CD4-positive, alpha-beta T cell treated with Interleukin-1 beta for 1 hour (primary cell): ENCODE measurements around the gene RAB18.
"Not testable (repeated sequence)": the region's sequence is repeated elsewhere in the genome, so short reads cannot be mapped to it uniquely, and the experiment has no call there.

Source experiments
- DNase-seq, 2 donors: peaks; one replicate each; pipeline ENCODE4 v3.0.0-alpha.2; 2020 to 2022

RAB18 gene

DNA sequence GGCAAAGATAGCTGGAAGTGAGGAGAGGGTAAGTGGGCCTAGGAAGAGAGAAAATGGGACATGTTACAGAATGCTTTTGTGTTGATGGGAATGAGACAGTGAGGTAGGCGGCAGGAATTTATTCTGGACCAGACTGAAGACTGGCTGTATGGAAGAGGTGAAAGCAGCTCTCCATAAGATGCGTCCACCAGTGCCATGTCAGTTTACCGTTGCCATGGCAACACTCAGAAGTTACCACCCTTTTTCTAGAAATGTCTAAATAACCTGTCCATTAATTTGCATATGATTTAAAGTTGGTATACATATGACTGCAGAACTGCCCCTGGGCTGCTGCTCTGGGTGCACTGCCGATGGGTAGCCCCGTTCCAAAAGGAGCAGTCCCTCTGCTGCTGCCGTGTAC is 46.7 kb downstream of the RAB18 start:
- no peak for DNase-seq

DNA sequence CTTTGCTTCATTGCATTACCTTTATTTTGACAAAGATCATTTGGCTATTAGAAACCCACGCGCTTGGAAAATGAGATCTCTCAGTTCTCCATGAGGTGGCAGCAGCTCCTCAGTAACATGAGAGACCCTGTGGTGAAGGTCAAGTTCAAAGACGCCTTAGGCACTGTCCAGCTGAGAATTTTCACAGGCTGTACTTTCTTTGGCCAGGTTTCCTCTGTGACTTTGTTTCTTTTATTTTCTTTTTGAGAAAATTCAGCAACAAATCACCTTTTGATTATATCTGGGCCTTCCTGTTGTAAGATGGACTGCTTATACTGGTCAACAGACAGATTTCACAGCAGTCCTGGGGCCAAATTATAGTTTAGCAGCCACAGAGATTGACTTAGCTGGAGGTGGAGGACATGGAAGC is 54.5 kb downstream of the RAB18 start:
- DNase-seq, result peak; percentile 31 to 54

DNA sequence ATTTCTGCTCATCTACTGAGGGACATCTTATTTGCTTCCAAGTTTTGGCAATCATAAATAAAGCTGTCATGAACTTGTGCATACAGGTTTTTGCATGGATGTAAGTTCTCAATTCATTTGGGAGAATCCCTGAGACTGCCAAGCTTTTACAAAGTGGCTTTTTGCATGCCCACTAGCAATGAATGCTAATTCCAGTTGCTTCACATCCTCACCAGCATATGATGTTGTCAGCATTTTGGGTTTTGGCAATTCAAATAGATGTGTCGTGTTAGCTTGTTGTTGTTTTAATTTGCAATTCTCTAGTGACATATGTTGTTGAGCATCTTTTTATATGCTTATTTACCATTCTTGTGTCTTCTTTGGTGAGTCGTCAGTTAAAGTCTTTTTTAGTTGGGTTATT is 57.2 kb downstream of the RAB18 start:
- DNase-seq, result no peak

DNA sequence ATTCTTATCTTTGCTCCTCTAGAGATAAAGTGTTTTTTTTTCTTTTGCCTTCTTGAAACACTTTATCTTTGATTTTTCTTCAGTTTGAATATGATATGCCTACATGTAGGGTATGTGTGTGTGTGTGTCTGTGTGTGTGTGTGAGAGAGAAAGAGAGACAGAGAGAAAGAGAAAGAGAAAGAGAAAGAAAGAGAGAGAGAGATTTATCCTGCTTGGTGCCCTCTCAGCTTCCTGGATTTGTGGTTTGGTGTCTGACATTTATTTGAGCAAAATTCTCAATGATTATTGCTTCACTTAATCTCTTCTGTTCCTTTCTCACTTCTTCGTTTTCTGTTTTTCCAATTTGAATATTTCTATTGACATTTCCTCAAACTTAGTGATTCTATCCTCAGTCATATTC is 60.3 kb downstream of the RAB18 start:
- peak in 1 of 2 donors; percentile 16 for DNase-seq

DNA sequence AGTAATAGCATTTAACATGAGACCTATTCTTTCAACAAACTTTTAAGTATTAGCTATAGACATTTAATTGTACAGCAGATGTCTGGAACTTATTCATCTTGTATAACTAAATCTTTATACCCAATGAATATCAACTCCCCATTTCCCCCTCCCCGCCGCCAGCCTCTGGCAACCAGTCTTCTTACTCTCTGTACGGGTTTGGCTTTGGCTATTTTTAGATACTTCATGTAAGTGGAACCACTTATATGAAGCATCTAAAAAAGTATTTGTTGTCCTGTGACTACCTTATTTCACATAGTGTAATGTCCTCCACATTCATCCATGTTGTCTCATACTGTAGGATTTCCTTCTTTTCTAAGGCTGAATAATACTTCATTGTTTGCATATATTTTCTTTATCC is 60.8 kb downstream of the RAB18 start:
- DNase-seq, result no peak

DNA sequence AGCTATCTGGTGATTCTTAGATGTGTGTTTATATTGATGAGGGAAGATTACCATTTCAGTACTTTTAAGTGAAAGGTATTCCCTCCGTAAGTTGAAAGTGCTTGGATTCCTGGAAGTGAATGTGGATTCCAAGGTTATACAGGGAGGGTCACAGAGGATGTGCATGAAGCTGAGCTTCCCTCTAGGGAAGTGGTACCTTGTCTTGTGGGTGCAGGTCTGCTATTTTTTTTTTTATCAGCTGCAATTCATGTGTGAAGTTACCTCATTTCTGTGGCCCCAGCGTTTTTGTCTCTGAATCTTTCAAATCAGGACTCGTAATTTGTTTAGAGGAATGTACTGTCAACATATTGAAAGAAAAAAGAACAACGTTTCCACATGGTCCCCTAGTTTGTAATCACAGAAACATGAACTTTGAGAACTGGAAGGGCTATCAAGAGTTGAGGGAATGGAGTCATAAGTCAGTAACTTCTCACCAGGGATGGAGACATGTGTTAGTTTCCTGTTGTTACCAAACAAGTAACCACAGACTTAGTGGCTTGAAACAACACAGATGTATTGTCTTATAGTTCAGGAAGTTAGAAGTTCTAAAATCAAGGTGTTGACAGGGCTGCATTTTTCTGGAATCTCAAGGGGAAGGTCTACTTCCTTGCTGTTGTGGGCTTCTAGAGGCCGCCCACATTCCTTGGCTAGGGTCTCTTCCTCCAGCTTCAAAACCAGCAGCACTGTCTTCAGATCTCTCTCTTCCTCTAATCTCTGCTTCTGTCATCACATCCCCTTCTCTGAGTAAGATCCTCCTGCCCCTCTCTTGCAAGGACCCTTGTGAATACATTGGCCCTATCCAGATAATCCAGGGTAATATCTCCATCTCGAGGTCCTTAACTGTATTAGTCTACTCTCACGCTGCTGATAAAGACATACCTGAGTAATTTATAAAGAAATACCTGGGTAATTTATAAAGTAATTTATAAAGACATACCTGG is 64.4 kb downstream of the RAB18 start:
- DNase-seq, result peak in 1 of 2 donors; percentile 13

DNA sequence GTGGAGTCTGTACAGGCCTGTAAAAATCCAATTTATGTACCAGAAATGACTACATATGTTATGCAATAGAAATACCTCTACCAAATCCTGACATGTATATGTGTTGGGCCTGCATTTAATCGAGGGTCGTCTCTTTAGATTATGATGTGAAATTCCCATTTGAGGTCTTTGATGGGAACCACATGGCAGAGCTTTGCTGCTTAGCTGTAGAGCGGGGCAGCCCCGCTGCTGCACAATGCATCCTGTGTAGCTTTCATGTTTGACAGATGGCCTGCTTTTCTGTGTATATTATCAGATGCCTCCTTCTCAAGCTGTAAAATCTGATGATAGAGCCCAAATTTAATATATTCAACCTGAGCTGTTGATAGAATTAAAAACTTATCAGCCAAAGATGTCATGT is 65.8 kb downstream of the RAB18 start:
- DNase-seq, result no peak

DNA sequence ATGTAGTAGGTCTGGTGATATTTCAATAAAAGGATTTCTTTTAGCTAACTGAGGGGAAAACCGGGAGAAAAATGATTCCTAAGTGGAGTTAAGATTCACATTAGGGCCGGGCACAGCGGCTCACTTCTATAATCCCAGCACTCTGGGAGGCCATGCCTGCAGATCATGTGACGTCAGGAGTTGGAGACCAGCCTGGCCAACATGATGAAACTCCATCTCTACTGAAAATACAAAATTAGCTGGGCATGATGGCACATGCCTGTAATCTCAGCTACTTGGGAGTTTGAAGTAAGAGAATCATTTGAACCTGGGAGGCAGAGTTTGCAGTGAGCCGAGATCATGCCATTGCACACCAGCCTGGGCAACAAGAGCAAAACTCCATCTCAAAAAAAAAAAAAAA is 72.9 kb downstream of the RAB18 start:
- DNase-seq, result not testable (repeated sequence)

DNA sequence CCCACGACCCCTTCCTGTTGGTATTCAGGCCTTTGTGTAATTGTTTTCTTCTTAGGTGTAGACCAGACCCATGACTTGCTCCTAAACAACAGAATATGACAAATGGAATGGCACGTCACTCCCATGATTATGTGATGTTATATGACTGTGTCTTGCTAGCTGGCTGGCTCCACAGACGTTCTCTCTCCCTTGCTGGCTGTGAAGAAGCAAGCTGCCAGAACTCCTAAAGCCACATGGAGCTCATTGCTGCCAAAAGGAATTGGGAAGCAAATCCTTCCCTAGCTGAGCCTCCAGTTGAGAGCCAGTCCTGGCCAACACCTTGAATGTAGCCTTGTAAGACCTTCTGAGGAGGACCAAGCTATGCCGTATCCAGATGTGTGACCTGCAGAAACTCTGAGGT is 74.2 kb downstream of the RAB18 start:
- no peak for DNase-seq

DNA sequence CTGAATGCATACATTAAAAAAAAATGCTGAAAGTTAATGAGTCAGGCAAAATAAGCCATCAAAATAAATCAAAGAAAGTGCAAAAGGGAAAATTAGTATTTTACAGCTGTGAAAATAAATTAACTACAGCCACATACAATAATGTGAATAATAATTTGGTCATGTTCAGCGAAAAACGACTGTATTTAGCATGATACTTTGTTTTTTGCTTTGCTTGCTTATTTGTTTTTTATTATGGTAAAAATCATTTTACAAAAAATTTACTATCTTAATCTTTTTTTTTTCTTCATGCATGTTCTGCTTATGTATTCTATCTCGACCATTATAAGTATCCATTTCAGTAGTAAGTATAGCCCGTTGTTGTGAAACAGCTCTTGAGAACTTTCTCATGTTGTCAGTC is 77.1 kb downstream of the RAB18 start:
- DNase-seq, result no peak

DNA sequence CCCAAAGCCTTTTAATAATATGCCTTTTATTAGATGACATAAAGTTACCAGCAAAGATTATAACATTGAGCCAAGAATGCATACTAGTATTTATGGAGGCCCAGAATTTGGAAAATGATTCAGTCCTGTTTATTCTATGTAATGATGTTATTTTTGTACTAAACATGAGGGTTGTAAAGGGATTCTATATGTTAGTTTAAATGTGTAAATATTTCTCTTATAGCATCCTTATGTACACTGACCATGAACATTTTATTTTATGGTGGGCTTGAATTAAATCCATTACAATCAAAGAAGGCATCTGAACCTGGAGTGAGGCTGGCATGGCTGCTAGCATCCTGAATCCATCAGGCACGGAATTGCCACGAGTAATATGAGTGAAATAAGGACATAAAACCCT is 80.2 kb downstream of the RAB18 start:
- no peak for DNase-seq
